Activated CD4-positive, alpha-beta memory T cell treated with anti-CD3 and anti-CD28 coated beads for 36 hours (primary cell): ENCODE measurements around the gene DHRS7B. TPM values are rescaled to one million over a fixed set of nuclear protein-coding genes. Genes with fewer than 3 reads are reported as not detected.
"Not testable (repeated sequence)": the region's sequence is repeated elsewhere in the genome, so short reads cannot be mapped to it uniquely, and the experiment has no call there.

Experiments
- CTCF ChIA-PET: fragments of 350-600 bp; sonication (Branson Sonifier 250); formaldehyde crosslinking; loops from one replicate; lab custom pipeline; 2021; ENCODE audit warnings: antibody characterized with exemption, inconsistent platforms; lab: Charles Lee
- POLR2A ChIA-PET: fragments of 350-600 bp; sonication (Branson Sonifier 250); formaldehyde crosslinking; loops from one replicate; lab custom pipeline; 2021; ENCODE audit warnings: antibody characterized with exemption; lab: Charles Lee
- DNase-seq: peaks from one replicate; pipeline ENCODE4 v3.0.0-alpha.2; 2020
- H3K27ac Mint-ChIP-seq: one replicate; pipeline ENCODE4 v1.8.0; 2021; ENCODE audit warnings: mixed read lengths
- H3K27me3 Mint-ChIP-seq: one replicate; pipeline ENCODE4 v1.8.0; 2021; ENCODE audit warnings: mixed read lengths
- H3K36me3 Mint-ChIP-seq: one replicate; pipeline ENCODE4 v1.8.0; 2021; ENCODE audit warnings: mixed read lengths
- H3K4me1 Mint-ChIP-seq: one replicate; pipeline ENCODE4 v1.8.0; 2021; ENCODE audit warnings: low read depth, mixed read lengths
- H3K4me3 Mint-ChIP-seq: one replicate; pipeline ENCODE4 v1.8.0; 2021; ENCODE audit warnings: mild to moderate bottlenecking, mixed read lengths
- H3K9me3 Mint-ChIP-seq: one replicate; pipeline ENCODE4 v1.8.0; 2021; ENCODE audit warnings: mixed read lengths
- intact Hi-C: fragments of 100-400 bp; cut with micrococcal nuclease; formaldehyde crosslinking; loops from one replicate; pipeline ENCODE4 v1.15.1; 2023
- total RNA-seq, 2 experiments: library from RNA; stranded (reverse); gene quantifications; one replicate each; pipeline ENCODE4 v1.2.3, GENCODE V29; 2021

Gene DHRS7B
- total RNA-seq, 2 experiments from 2014 or later = 13.5 to 15.9 TPM

DNA sequence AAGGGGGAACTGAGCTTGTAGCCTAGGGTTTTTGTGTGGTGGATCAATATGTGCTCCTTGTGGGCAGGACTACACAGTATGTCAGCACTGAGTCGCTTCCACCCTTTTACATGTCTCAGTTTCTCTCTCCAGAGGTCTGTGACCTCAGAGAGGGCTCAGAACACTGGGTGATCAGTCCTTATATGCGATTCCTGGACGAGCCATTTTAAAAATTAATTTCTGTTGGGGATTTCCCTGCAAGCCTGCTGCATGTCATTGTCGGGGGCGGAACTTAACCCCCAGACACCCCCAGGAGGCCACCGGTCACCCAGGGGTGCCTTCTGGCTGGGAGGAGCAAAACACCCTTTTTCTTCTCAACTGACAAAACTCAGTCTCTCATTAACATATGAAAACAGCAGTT lies 14.1 kb downstream of the DHRS7B start:
- peaks cover 13% of the 10 kb centered on the region for H3K36me3 Mint-ChIP-seq
- intact Hi-C loops = no loop called here
- no peaks in the 10 kb centered on the region for H3K4me1 Mint-ChIP-seq
- DNase-seq = no peak
- ChIA-PET CTCF (no interaction called here), POLR2A (no interaction called here)
- no peak overlapping the region for H3K4me3 Mint-ChIP-seq
- no peak overlapping the region for H3K27ac Mint-ChIP-seq
- no peaks in the 10 kb centered on the region for H3K27me3 Mint-ChIP-seq
- H3K9me3 Mint-ChIP-seq = peaks cover 12% of the 10 kb centered on the region

DNA sequence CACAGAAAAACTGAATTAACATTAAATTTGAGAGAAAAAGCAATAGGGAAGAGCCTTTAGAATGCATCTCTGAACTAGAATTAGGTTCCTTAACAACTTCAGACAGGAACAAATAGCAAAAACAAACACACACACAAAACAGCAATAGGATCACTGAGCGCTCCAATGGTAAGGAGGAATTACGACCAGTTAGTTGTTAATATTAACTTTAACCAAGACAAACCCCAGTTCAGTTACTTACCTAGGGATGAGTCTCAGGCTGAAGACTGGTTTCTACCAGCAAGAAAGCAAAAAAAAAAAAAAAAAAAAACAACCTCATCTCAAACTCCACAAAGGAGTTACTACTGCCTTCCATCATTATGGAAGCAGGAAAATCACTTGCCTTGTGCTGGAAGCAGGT lies 14.6 kb downstream of the DHRS7B start:
- H3K27ac Mint-ChIP-seq = no peak overlapping the region
- intact Hi-C loops = no loop called here
- H3K9me3 Mint-ChIP-seq = peaks cover 12% of the 10 kb centered on the region
- CTCF ChIA-PET = no interaction called here
- H3K4me3 Mint-ChIP-seq = no peak overlapping the region
- H3K4me1 Mint-ChIP-seq = no peaks in the 10 kb centered on the region
- POLR2A ChIA-PET = no interaction called here
- H3K27me3 Mint-ChIP-seq = no peaks in the 10 kb centered on the region
- DNase-seq = no peak
- H3K36me3 Mint-ChIP-seq = peaks cover 16% of the 10 kb centered on the region

DNA sequence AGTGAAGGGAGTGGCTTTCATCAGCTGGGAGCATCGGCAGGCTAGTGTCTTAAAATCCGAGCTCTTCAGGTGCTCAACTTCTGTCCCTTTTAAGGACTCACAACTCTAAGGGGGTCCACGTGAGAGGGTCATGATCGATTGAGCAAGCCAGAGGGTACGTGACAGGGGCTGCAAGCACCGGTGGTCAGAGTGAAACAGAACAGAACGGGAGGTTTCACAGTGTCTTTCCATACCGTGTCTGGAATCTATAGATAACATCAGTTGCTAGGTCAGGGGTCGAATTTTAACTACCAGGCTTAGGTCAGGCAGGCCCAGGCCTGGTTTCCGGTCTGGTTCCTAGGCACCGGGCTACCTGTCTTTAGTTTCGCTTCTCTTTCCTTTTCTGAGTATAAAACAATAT lies 15.3 kb downstream of the DHRS7B start:
- H3K27ac Mint-ChIP-seq, intact Hi-C loops, CTCF ChIA-PET, H3K4me1 Mint-ChIP-seq, H3K27me3 Mint-ChIP-seq, DNase-seq, POLR2A ChIA-PET, H3K4me3 Mint-ChIP-seq: not testable (repeated sequence)
- Mint-ChIP-seq H3K9me3 (peaks cover 12% of the 10 kb centered on the region), H3K36me3 (peaks cover 23% of the 10 kb centered on the region)

DNA sequence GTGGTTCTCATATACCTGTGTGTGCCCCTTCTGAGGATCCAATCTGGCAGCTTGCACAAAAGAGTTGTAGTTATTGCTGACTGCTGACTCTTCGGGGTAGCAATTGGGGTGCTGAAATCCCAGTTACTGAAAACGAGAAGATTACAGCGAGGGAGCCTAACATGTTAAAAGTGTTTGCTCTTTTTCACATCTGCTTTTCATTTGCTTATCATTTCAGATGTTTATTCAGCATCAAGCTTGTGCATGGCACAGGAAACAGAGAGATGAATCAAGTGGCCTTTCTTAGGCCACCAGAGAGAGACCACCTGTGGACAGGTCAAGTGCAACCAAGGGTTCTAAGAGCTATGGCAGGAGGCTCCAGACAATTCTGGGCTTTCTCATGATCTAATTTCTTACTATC lies 16.9 kb downstream of the DHRS7B start:
- POLR2A ChIA-PET = no interaction called here

DNA sequence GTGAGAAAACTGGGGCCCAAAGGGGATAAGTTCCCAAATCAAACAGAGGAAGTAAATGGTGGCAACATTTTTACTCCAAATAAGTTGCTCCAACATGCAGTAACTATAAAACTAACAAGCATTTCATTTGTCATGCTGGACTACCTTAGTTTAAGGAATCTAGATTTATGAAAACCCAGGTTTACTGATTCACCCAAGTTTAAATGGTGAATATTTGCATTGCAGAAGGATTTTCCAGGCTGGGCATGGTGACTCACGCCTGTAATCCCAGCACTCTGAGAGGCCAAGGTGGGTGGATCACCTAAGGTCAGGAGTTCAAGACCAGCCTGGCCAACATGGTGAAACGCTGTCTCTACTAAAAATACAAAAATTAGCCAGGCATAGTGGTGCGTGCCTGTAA lies 17.5 kb downstream of the DHRS7B start:
- H3K36me3 Mint-ChIP-seq = peaks cover 31% of the 10 kb centered on the region
- CTCF ChIA-PET, H3K4me1 Mint-ChIP-seq, H3K27ac Mint-ChIP-seq, H3K4me3 Mint-ChIP-seq, H3K27me3 Mint-ChIP-seq, DNase-seq, intact Hi-C loops, POLR2A ChIA-PET: not testable (repeated sequence)
- H3K9me3 Mint-ChIP-seq = peaks cover 13% of the 10 kb centered on the region

More for the DNA sequence above, 16.9 kb downstream of the DHRS7B start:
- no peak for DNase-seq
- no peak overlapping the region for H3K27ac Mint-ChIP-seq
- CTCF ChIA-PET = no interaction called here
- H3K36me3 Mint-ChIP-seq = peaks cover 28% of the 10 kb centered on the region
- H3K27me3 Mint-ChIP-seq = no peaks in the 10 kb centered on the region
- no peak overlapping the region for H3K4me3 Mint-ChIP-seq
- H3K9me3 Mint-ChIP-seq = peaks cover 8% of the 10 kb centered on the region
- no peaks in the 10 kb centered on the region for H3K4me1 Mint-ChIP-seq
- intact Hi-C loops = no loop called here

DNA sequence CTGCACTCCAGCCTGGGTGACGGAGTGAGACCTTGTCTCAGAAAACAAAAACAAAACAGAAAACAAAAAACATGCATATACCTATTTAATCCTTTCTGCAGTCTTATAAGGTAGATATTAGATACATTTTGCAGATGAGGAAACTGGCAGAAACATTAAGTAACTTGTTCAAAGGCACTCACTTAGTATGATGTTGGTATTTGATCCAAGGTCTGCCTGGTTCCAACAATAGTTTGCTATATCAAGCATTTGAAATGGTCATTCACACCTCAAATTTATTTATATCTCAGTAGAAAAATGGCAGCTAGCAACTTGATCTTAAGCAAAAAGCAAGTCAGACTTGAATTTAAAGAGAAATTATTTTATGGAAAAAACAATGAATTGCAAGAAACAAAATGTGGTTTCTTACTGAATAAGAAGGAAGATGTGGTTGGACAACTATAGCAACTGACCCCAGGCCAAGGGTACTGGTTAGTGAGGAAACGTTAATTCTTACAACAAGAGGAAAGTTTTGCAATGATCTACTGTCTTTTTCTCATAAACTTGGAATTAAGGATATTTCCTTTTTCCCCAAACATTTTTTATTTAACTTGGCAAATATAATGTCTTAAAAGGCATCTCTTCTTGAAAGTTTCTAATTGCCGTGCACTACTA lies 19.7 kb downstream of the DHRS7B start:
- intact Hi-C loops = no loop called here
- no peaks in the 10 kb centered on the region for H3K4me1 Mint-ChIP-seq

DNA sequence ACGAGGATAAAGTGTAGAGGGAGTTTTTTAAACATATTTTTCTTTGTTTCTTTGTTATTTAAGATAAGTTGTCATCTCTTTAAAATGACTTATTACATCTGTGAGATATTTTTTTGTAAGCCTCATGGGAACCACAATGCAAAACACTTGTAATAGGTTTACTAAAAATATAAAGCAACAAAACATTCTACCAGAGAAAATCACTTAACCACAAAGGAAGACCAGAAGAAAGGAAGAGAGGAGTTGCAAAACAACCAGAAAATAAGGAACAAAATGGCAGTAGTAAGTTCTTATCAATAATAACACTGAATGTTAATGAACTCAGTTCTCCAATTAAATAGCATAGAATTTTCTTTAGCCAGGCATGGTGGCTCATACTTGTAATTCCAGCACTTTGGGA lies 22.9 kb downstream of the DHRS7B start:
- Mint-ChIP-seq H3K4me3 (no peak overlapping the region), H3K27me3 (no peaks in the 10 kb centered on the region), H3K4me1 (no peaks in the 10 kb centered on the region), H3K9me3 (peaks cover 32% of the 10 kb centered on the region), H3K36me3 (peaks cover 34% of the 10 kb centered on the region), H3K27ac (no peak overlapping the region)
- intact Hi-C loops = no loop called here
- no peak for DNase-seq
- CTCF ChIA-PET = no interaction called here
- POLR2A ChIA-PET = no interaction called here

More for the DNA sequence above, 19.7 kb downstream of the DHRS7B start:
- no peak for DNase-seq
- H3K27me3 Mint-ChIP-seq = no peaks in the 10 kb centered on the region
- peaks cover 14% of the 10 kb centered on the region for H3K9me3 Mint-ChIP-seq
- H3K27ac Mint-ChIP-seq = no peak overlapping the region
- no peak overlapping the region for H3K4me3 Mint-ChIP-seq
- POLR2A ChIA-PET = no interaction called here
- CTCF ChIA-PET = no interaction called here
- peaks cover 33% of the 10 kb centered on the region for H3K36me3 Mint-ChIP-seq

DNA sequence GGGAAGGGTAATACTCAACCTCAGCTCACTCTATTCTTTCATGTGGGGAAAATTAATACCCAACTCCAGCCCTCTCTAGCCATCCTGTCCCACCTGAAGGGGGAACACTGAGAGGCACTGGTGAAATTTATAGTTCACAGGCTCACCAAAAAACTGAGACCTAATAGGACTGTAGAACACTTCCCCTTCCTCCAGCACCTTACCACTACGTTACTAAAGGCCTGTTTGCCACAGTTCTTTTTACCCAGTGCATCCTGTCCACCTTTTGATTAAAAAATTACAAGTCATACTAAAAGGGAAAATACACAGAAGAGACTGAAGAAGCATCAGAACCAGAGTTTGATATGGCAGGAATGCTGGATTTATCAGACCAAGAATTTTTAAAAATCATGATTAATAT lies 26.0 kb downstream of the DHRS7B start:
- Mint-ChIP-seq H3K36me3 (peaks cover 19% of the 10 kb centered on the region), H3K4me3 (no peak overlapping the region), H3K4me1 (peaks cover 10% of the 10 kb centered on the region), H3K27ac (no peak overlapping the region), H3K9me3 (peaks cover 45% of the 10 kb centered on the region), H3K27me3 (no peaks in the 10 kb centered on the region)
- no peak for DNase-seq
- ChIA-PET CTCF (no interaction called here), POLR2A (no interaction called here)
- intact Hi-C loops = no loop called here

DNA sequence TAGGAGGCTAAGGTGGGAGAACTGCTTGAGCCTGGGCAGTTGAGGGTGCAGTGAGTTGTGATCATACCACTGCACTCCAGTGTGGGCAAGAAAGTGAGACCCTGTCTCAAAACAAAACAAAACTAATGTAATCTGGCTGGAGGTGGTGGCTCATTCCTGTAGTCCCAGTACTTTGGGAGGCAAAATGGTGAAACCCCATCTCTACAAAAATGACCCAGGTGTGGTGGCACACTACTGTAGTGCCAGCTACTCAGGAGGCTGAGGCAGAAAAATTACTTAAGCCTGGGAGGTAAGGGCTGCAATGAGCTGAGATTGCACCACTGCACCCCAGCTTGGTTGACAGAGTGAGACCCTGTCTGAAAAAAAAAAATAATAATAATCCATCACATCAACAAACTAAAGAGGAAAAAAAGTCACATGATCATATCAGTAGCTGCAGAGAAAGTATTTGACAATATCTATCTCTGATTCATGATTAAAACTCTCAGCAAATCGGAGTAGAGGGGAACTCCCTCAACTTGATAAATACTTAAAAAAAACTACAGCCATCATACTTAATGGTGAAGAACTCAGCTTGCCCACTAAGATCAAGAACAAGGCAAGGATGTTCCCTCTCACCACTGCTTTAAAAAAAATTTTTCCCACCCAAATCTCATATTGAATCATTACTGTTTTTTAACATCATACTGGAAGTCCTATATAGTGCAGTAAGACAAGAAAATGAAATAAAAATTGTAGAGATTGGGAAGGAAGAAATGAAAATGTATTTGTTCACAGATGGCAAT lies 31.0 kb downstream of the DHRS7B start:
- ChIA-PET POLR2A (interaction anchor here (0.7 kb wide), 1 partner anchor 52 kb away, joined by 3 read pairs; no protein-coding TSS in a partner anchor), CTCF (interaction anchor here (0.5 to 1.2 kb wide), 2 partner anchors 38 to 151 kb away, joined by 3 to 4 read pairs; no protein-coding TSS in a partner anchor)
- H3K9me3 Mint-ChIP-seq = peaks cover 26% of the 10 kb centered on the region
- no peak overlapping the region for H3K4me3 Mint-ChIP-seq
- peak; percentile 23 for DNase-seq
- peaks cover 20% of the 10 kb centered on the region for H3K4me1 Mint-ChIP-seq
- intact Hi-C loops = loop anchor here (2.0 kb wide), 1 partner anchor 31 kb away; the partner anchor contains the start of gene DHRS7B
- H3K36me3 Mint-ChIP-seq = peaks cover 8% of the 10 kb centered on the region
- H3K27ac Mint-ChIP-seq = no peak overlapping the region
- no peaks in the 10 kb centered on the region for H3K27me3 Mint-ChIP-seq

DNA sequence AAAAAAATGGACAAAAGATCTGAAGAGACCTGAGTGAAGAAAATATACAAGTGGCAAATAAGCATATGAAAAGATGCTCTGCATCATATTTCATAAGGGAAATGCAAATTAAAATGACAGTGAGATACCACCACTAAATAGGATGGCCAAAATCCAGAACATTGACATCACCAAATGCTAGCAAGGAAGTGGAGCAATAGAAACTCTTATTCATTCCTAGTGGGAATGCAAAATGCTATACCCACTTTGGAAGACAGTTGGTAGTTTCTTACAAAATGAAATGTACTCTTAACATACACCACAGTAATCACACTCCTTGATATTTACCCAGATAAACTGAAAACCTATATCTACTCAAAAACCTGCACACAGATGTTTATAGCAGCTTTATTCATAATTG lies 33.6 kb downstream of the DHRS7B start:
- CTCF ChIA-PET = no interaction called here
- no peak for DNase-seq
- H3K4me1 Mint-ChIP-seq = peaks cover 20% of the 10 kb centered on the region
- no peak overlapping the region for H3K27ac Mint-ChIP-seq
- no peaks in the 10 kb centered on the region for H3K36me3 Mint-ChIP-seq
- H3K4me3 Mint-ChIP-seq = no peak overlapping the region
- no peaks in the 10 kb centered on the region for H3K27me3 Mint-ChIP-seq
- POLR2A ChIA-PET = no interaction called here
- H3K9me3 Mint-ChIP-seq = peaks cover 7% of the 10 kb centered on the region
- intact Hi-C loops = no loop called here

DNA sequence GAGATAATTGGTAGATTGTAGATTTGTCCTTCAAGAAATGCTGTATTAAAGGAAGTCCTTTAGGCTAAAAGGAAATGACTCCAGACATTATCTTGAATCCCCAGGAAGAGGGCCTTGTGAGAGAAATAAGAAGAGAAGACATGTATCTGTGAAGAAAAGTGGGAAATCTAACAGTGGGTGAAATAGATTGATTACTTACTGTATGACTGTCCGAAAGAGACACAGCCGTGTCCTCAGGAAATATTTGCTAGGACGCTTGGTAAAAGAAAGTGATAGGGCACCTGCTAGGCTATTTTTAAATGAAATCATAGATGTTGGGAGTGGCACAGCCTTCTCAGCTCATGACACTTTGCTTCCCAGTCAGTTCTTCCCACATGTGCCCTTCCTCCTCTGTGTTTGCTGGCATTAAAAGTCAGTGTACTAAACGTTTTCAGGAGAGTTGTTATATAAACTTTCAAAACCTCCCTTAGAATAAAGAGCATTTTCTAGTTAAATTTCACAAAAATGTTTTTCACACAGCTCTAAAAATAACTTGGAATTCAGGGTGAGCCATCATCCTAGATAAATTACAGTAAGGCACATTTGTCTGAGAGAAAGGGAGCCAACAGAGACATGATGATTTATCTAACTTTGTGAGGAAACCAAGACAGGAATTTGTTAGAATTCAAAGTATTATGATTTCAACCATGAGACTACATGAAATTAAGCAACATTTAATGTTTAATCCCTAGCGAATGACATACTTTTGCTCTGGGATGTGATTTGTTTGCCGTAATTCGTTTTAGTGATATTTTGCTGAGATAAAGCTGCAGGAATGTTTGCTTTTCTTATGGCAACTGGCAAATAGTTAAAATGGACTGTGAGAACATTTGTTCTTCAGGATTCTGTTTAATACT lies 35.0 kb downstream of the DHRS7B start:
- Mint-ChIP-seq H3K9me3 (no peaks in the 10 kb centered on the region), H3K27ac (no peak overlapping the region), H3K36me3 (no peaks in the 10 kb centered on the region), H3K27me3 (no peaks in the 10 kb centered on the region), H3K4me1 (peaks cover 19% of the 10 kb centered on the region), H3K4me3 (no peak overlapping the region)
- CTCF ChIA-PET = no interaction called here
- no peak for DNase-seq
- POLR2A ChIA-PET = no interaction called here
- intact Hi-C loops = no loop called here

DNA sequence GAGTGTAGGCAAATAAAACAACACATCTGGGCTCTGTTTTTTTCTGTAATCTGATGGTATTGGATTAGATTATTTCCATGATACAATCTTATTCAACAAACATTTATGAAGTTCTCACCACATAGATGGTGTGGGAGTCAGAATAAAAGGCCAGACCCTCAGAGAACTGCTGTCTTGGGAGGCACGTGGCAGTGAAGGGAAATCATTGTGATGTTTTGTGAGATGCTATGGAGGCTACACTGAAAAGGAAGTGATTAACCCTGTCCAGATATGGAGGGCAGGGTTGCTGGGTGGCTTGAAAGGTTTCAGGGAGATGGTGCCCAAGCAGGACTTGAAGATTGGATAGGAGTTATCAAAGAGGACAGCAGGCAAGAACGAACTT lies 35.6 kb downstream of the DHRS7B start:
- no peaks in the 10 kb centered on the region for H3K9me3 Mint-ChIP-seq
- ChIA-PET POLR2A (no interaction called here), CTCF (no interaction called here)
- H3K27me3 Mint-ChIP-seq = no peaks in the 10 kb centered on the region
- H3K27ac Mint-ChIP-seq = no peak overlapping the region
- intact Hi-C loops = no loop called here
- H3K36me3 Mint-ChIP-seq = no peaks in the 10 kb centered on the region
- DNase-seq = no peak
- H3K4me1 Mint-ChIP-seq = peaks cover 18% of the 10 kb centered on the region
- H3K4me3 Mint-ChIP-seq = no peak overlapping the region
